OCI-LY1 (cell line): ENCODE data around the gene ESPL1.

Experiments used
- CTCF ChIP-seq: fragments of 200-600 bp; sonication (generic), shearing (Covaris generic); IDR thresholded peaks from 2 replicates; pipeline ENCODE4 v1.5.1; 2017; ENCODE audit warnings: mild to moderate bottlenecking, antibody characterized with exemption, low read length, moderate library complexity, mixed read lengths
- EZH2 ChIP-seq: fragments of 200-600 bp; sonication (generic), shearing (Covaris generic); IDR thresholded peaks from 2 replicates; pipeline ENCODE4 v1.8.0; 2017; ENCODE audit warnings: borderline replicate concordance, mixed run types, mild to moderate bottlenecking, antibody characterized with exemption, low read length, moderate library complexity, mixed read lengths

GRCh38 chr12:53325511-53326061, 57.5 kb downstream of the ESPL1 start:
- TF ChIP-seq CTCF (no peak), EZH2 (no peak)
